OCI-LY7 (cell line): ENCODE measurements around the gene COX6A1. TPM values are rescaled to one million over a fixed set of nuclear protein-coding genes. Genes with fewer than 3 reads are reported as not detected.

Source experiments
- BruUV-seq: library from RNA; stranded (reverse); fragments of 400-500 nt; replicated peaks from 2 replicates; lab custom pipeline; 2021; lab: Mats Ljungman, UMichigan
- CTCF ChIA-PET: fragments of 300-600 bp; sonication (Branson Sonifier 250); formaldehyde crosslinking; loops from one replicate; lab custom pipeline; 2022; ENCODE audit warnings: antibody characterized with exemption; ENCODE audit not compliant: unreplicated experiment; lab: Charles Lee
- POLR2A ChIA-PET: fragments of 300-600 bp; sonication (Branson Sonifier 250); formaldehyde crosslinking; loops from one replicate; lab custom pipeline; 2022; ENCODE audit warnings: antibody characterized with exemption; lab: Charles Lee
- DNase-seq: peaks from one replicate; pipeline ENCODE4 v3.0.0-alpha.2; 2015; ENCODE audit warnings: low spot score
- H2AFZ ChIP-seq: fragments of 200-600 bp; sonication (generic), shearing (Covaris generic); 2 replicates; pipeline ENCODE4 v1.6.1; 2014; ENCODE audit warnings: mild to moderate bottlenecking, antibody characterized with exemption, low read length, moderate library complexity
- H3K27ac ChIP-seq: fragments of 200-600 bp; sonication (generic); 2 replicates; pipeline ENCODE4 v1.5.1; 2014; ENCODE audit warnings: mixed run types, low read depth, mild to moderate bottlenecking, moderate library complexity, low read length, inconsistent platforms; ENCODE audit not compliant: poor library complexity, severe bottlenecking
- H3K36me3 ChIP-seq: fragments of 200-600 bp; sonication (generic); 2 replicates; pipeline ENCODE4 v1.6.1; 2014; ENCODE audit warnings: mild to moderate bottlenecking, antibody characterized with exemption, low read length, moderate library complexity, mixed read lengths; ENCODE audit not compliant: insufficient read depth
- H3K4me1 ChIP-seq: fragments of 200-600 bp; sonication (generic); 2 replicates; pipeline ENCODE4 v1.5.1; 2014; ENCODE audit warnings: mild to moderate bottlenecking, low read length; ENCODE audit not compliant: insufficient read depth, poor library complexity, severe bottlenecking
- H3K4me2 ChIP-seq: fragments of 200-600 bp; sonication (generic); 2 replicates; pipeline ENCODE4 v1.6.1; 2014; ENCODE audit warnings: mild to moderate bottlenecking, low read length
- H3K4me3 ChIP-seq: fragments of 200-600 bp; sonication (generic); 2 replicates; pipeline ENCODE4 v1.5.1; 2014; ENCODE audit warnings: mild to moderate bottlenecking, low read depth, low read length; ENCODE audit not compliant: poor library complexity, severe bottlenecking
- H3K79me2 ChIP-seq: fragments of 200-600 bp; sonication (generic); 2 replicates; pipeline ENCODE4 v1.6.1; 2016; ENCODE audit warnings: low read depth, mild to moderate bottlenecking, low read length, moderate library complexity, mixed read lengths; ENCODE audit not compliant: insufficient read depth
- H3K9me2 ChIP-seq: fragments of 200-600 bp; sonication (generic); 2 replicates; pipeline ENCODE4 v1.6.1; 2016; ENCODE audit warnings: mild to moderate bottlenecking, low read length, mixed read lengths; ENCODE audit not compliant: insufficient read depth
- H3K9me3 ChIP-seq: fragments of 200-600 bp; sonication (generic); 2 replicates; pipeline ENCODE4 v1.6.1; 2014; ENCODE audit warnings: mild to moderate bottlenecking, mixed run types, low read length, mixed read lengths
- H4K20me1 ChIP-seq: fragments of 200-600 bp; sonication (generic); 2 replicates; pipeline ENCODE4 v1.6.1; 2014; ENCODE audit warnings: mild to moderate bottlenecking, antibody characterized with exemption, low read length, moderate library complexity, mixed read lengths; ENCODE audit not compliant: insufficient read depth
- EZH2phosphoT487 ChIP-seq: fragments of 200-600 bp; sonication (generic); IDR thresholded peaks from 2 replicates; pipeline ENCODE4 v1.6.1; 2018; ENCODE audit warnings: low read depth, borderline replicate concordance, mild to moderate bottlenecking, mixed run types, antibody characterized with exemption, low read length, moderate library complexity, mixed read lengths
- intact Hi-C: fragments of 100-400 bp; cut with micrococcal nuclease; formaldehyde crosslinking; loops from one replicate; pipeline ENCODE4 v1.10.0; 2022; ENCODE audit not compliant: unreplicated experiment
- total RNA-seq, 2 experiments: library from RNA; depleted of rRNA in 1 of 2; stranded (reverse); fragments of >200 nt in 1 of 2; shearing (Covaris generic) in 1 of 2; gene quantifications; 2 replicates each; pipeline ENCODE4 v1.2.3, GENCODE V29; 2014 to 2022
- TF ChIP-seq, protein P1 (sequence below): fragments of 200-600 bp; sonication (generic); conservative IDR thresholded peaks from 2 replicates; pipeline ENCODE4 v1.5.1; 2014; ENCODE audit warnings: mild to moderate bottlenecking, antibody characterized with exemption, low read length, moderate library complexity, mixed read lengths

Gene COX6A1
- total RNA-seq, 2 experiments from 2014 or later: 449 to 591 TPM

GRCh38 chr12:120425797-120426196, 12.1 kb upstream of the COX6A1 start:
- DNase-seq: no peak
- Histone ChIP-seq H3K79me2 (no peaks in the 10 kb centered on the region), H3K9me2 (no peaks in the 10 kb centered on the region), H3K4me2 (no peak overlapping the region), H3K4me3 (no peak overlapping the region), H4K20me1 (no peaks in the 10 kb centered on the region), H3K9me3 (no peaks in the 10 kb centered on the region; the same call in 1 of the 2 replicates), H2AFZ (no peak overlapping the region), H3K27ac (no peak overlapping the region), H3K4me1 (no peaks in the 10 kb centered on the region), H3K36me3 (no peaks in the 10 kb centered on the region)
- no TSS peak for BruUV-seq
- intact Hi-C loops: no loop called here
- ChIA-PET POLR2A (no interaction called here), CTCF (no interaction called here)
- TF ChIP-seq, protein P1, sequence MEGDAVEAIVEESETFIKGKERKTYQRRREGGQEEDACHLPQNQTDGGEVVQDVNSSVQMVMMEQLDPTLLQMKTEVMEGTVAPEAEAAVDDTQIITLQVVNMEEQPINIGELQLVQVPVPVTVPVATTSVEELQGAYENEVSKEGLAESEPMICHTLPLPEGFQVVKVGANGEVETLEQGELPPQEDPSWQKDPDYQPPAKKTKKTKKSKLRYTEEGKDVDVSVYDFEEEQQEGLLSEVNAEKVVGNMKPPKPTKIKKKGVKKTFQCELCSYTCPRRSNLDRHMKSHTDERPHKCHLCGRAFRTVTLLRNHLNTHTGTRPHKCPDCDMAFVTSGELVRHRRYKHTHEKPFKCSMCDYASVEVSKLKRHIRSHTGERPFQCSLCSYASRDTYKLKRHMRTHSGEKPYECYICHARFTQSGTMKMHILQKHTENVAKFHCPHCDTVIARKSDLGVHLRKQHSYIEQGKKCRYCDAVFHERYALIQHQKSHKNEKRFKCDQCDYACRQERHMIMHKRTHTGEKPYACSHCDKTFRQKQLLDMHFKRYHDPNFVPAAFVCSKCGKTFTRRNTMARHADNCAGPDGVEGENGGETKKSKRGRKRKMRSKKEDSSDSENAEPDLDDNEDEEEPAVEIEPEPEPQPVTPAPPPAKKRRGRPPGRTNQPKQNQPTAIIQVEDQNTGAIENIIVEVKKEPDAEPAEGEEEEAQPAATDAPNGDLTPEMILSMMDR: no peak

GRCh38 chr12:120428597-120429229, 9.2 kb upstream of the COX6A1 start:
- Histone ChIP-seq H3K36me3 (no peaks in the 10 kb centered on the region), H2AFZ (no peak overlapping the region), H3K9me2 (no peaks in the 10 kb centered on the region), H3K79me2 (no peaks in the 10 kb centered on the region), H4K20me1 (no peaks in the 10 kb centered on the region), H3K4me2 (no peak overlapping the region), H3K4me3 (no peak overlapping the region), H3K9me3 (peaks cover 5% of the 10 kb centered on the region; the same call in 1 of the 2 replicates), H3K4me1 (peaks cover 6% of the 10 kb centered on the region), H3K27ac (no peak overlapping the region)
- BruUV-seq: no TSS peak
- TF ChIP-seq, protein P1: no peak
- no peak for TF ChIP-seq EZH2phosphoT487
- no peak for DNase-seq
- POLR2A ChIA-PET: interaction anchor here (0.7 kb wide), 1 partner anchor 34 kb away, joined by 3 read pairs; no protein-coding TSS in a partner anchor
- intact Hi-C loops: no loop called here
- CTCF ChIA-PET: no interaction called here

- intact Hi-C loops: no loop called here
- BruUV-seq: no TSS peak
- peaks cover 5% of the 10 kb centered on the region; the same call in 1 of the 2 replicates for H3K9me3 ChIP-seq
- H3K27ac ChIP-seq: no peak overlapping the region
- DNase-seq: no peak
- CTCF ChIA-PET: no interaction called here
- peaks cover 6% of the 10 kb centered on the region for H3K4me1 ChIP-seq
- H2AFZ ChIP-seq: no peak overlapping the region
- H3K9me2 ChIP-seq: no peaks in the 10 kb centered on the region
- H3K4me3 ChIP-seq: no peak overlapping the region
- POLR2A ChIA-PET: interaction anchor here (0.7 kb wide), 1 partner anchor 35 kb away, joined by 3 read pairs; no protein-coding TSS in a partner anchor
- no peaks in the 10 kb centered on the region for H3K79me2 ChIP-seq
- TF ChIP-seq, protein P1: no peak
- TF ChIP-seq EZH2phosphoT487: no peak
- no peak overlapping the region for H3K4me2 ChIP-seq
- no peaks in the 10 kb centered on the region for H4K20me1 ChIP-seq
- H3K36me3 ChIP-seq: no peaks in the 10 kb centered on the region
Measured at GRCh38 chr12:120429368-120429767, 8.5 kb upstream of the COX6A1 start.
